HL-60 (cell line): ENCODE measurements around the gene NKD2.

Experiments
- SPI1 ChIP-seq: IDR thresholded peaks from 2 replicates; pipeline ENCODE4 v1.6.1; 2012; ENCODE audit warnings: low read depth, mild to moderate bottlenecking, borderline replicate concordance
- TF ChIP-seq, protein P1 (sequence below): IDR thresholded peaks from one replicate; pipeline ENCODE4 v1.5.1; 2011; ENCODE audit warnings: low read length, control low read depth, inconsistent platforms; ENCODE audit not compliant: insufficient read depth
- TF ChIP-seq, protein P2 (sequence below): IDR thresholded peaks from 2 replicates; pipeline ENCODE4 v1.6.1; 2012; ENCODE audit warnings: low read depth; ENCODE audit not compliant: insufficient replicate concordance

DNA sequence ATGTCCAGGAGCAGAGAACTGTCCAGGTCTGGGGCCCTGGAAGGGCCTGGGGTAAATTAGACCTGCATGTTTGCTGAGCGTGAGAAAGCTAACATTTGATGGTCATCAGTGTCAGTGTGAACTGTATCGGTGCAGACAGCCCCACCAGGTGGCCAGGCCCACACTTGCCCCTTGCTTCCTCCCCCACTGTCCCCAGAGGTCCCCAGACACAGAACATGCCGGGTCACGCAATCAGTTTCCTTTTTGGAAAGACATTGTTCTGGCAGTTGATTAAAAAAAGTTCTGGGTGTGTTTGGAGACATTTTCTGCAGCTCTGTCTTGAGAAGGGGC, 1.5 kb downstream of the NKD2 start:
- TF ChIP-seq, protein P1, sequence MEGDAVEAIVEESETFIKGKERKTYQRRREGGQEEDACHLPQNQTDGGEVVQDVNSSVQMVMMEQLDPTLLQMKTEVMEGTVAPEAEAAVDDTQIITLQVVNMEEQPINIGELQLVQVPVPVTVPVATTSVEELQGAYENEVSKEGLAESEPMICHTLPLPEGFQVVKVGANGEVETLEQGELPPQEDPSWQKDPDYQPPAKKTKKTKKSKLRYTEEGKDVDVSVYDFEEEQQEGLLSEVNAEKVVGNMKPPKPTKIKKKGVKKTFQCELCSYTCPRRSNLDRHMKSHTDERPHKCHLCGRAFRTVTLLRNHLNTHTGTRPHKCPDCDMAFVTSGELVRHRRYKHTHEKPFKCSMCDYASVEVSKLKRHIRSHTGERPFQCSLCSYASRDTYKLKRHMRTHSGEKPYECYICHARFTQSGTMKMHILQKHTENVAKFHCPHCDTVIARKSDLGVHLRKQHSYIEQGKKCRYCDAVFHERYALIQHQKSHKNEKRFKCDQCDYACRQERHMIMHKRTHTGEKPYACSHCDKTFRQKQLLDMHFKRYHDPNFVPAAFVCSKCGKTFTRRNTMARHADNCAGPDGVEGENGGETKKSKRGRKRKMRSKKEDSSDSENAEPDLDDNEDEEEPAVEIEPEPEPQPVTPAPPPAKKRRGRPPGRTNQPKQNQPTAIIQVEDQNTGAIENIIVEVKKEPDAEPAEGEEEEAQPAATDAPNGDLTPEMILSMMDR: no peak
- TF ChIP-seq, protein P2, sequence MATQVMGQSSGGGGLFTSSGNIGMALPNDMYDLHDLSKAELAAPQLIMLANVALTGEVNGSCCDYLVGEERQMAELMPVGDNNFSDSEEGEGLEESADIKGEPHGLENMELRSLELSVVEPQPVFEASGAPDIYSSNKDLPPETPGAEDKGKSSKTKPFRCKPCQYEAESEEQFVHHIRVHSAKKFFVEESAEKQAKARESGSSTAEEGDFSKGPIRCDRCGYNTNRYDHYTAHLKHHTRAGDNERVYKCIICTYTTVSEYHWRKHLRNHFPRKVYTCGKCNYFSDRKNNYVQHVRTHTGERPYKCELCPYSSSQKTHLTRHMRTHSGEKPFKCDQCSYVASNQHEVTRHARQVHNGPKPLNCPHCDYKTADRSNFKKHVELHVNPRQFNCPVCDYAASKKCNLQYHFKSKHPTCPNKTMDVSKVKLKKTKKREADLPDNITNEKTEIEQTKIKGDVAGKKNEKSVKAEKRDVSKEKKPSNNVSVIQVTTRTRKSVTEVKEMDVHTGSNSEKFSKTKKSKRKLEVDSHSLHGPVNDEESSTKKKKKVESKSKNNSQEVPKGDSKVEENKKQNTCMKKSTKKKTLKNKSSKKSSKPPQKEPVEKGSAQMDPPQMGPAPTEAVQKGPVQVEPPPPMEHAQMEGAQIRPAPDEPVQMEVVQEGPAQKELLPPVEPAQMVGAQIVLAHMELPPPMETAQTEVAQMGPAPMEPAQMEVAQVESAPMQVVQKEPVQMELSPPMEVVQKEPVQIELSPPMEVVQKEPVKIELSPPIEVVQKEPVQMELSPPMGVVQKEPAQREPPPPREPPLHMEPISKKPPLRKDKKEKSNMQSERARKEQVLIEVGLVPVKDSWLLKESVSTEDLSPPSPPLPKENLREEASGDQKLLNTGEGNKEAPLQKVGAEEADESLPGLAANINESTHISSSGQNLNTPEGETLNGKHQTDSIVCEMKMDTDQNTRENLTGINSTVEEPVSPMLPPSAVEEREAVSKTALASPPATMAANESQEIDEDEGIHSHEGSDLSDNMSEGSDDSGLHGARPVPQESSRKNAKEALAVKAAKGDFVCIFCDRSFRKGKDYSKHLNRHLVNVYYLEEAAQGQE: no peak
- no peak for TF ChIP-seq SPI1
